ENCODE results near the gene TGFBR1.

TGFBR1 gene

GRCh38 chr9:99172124-99173091, 67.5 kb downstream of the TGFBR1 start:
- no peak for DNase-seq

- no peak for DNase-seq
These were observed 68.9 kb downstream of the TGFBR1 start for GRCh38 chr9:99173570-99174504.

GRCh38 chr9:99176527-99177013, 71.7 kb downstream of the TGFBR1 start:
- no peak for DNase-seq

- DNase-seq, result no peak
These were observed 72.9 kb downstream of the TGFBR1 start for GRCh38 chr9:99177576-99178366.

GRCh38 chr9:99178912-99179872, 74.3 kb downstream of the TGFBR1 start:
- no peak for DNase-seq

- no peak for DNase-seq
These were observed 75.3 kb downstream of the TGFBR1 start for GRCh38 chr9:99180199-99180598.

GRCh38 chr9:99180662-99181061, 75.7 kb downstream of the TGFBR1 start:
- no peak for DNase-seq

- DNase-seq, result no peak
These were observed 76.3 kb downstream of the TGFBR1 start for GRCh38 chr9:99181206-99181605.

- peak; percentile 13 for DNase-seq
These were observed 76.7 kb downstream of the TGFBR1 start for GRCh38 chr9:99181621-99182020.

GRCh38 chr9:99182356-99182755, 77.4 kb downstream of the TGFBR1 start:
- DNase-seq, result no peak

- DNase-seq, result no peak
These were observed 78.7 kb downstream of the TGFBR1 start for GRCh38 chr9:99183616-99184015.

GRCh38 chr9:99184110-99184474, 79.2 kb downstream of the TGFBR1 start:
- DNase-seq, result no peak

GRCh38 chr9:99184475-99185347, 79.8 kb downstream of the TGFBR1 start:
- peak; percentile 76 for DNase-seq

GRCh38 chr9:99185348-99185632, 80.4 kb downstream of the TGFBR1 start:
- no peak for DNase-seq

GRCh38 chr9:99185934-99186333, 81.0 kb downstream of the TGFBR1 start:
- no peak for DNase-seq

GRCh38 chr9:99187311-99187710, 82.4 kb downstream of the TGFBR1 start:
- no peak for DNase-seq

GRCh38 chr9:99189186-99189585, 84.3 kb downstream of the TGFBR1 start:
- no peak for DNase-seq

- DNase-seq, result no peak
These were observed 85.1 kb downstream of the TGFBR1 start for GRCh38 chr9:99189887-99190596.

- no peak for DNase-seq
These were observed 85.8 kb downstream of the TGFBR1 start for GRCh38 chr9:99190597-99191283.

All from CD4-positive, alpha-beta T cell treated with Interleukin-12 subunit alpha and Interleukin-12 subunit beta, for 1 hour (primary cell).